OCI-LY1 (cell line): ENCODE data around the gene MCTP2.
A peak's percentile ranks its signal among the peaks of the same experiment; 100 is the strongest.

Source experiments
- H2AFZ ChIP-seq: fragments of 200-600 bp; sonication (generic), shearing (Covaris generic); 2 replicates; pipeline ENCODE4 v1.6.0; 2014; ENCODE audit warnings: antibody characterized with exemption, mild to moderate bottlenecking, low read length
- H3F3A ChIP-seq: fragments of 200-600 bp; sonication (generic), shearing (Covaris generic); 2 replicates; pipeline ENCODE4 v1.6.0; 2014; ENCODE audit warnings: mild to moderate bottlenecking, antibody characterized with exemption, low read length, moderate library complexity; ENCODE audit not compliant: insufficient read depth
- H3K27ac ChIP-seq: fragments of 200-600 bp; sonication (generic); 2 replicates; pipeline ENCODE4 v1.5.1; 2014; ENCODE audit warnings: low read length, mixed run types, mild to moderate bottlenecking, low read depth; ENCODE audit not compliant: poor library complexity, severe bottlenecking
- H3K27me3 ChIP-seq: fragments of 200-600 bp; sonication (generic); 2 replicates; pipeline ENCODE4 v1.6.0; 2014; ENCODE audit warnings: antibody characterized with exemption, mild to moderate bottlenecking, low read length, moderate library complexity; ENCODE audit not compliant: insufficient read depth
- H3K36me3 ChIP-seq: fragments of 200-600 bp; sonication (generic); 2 replicates; pipeline ENCODE4 v1.6.1; 2014; ENCODE audit warnings: mild to moderate bottlenecking, antibody characterized with exemption, low read length, moderate library complexity, mixed read lengths; ENCODE audit not compliant: insufficient read depth
- H3K4me1 ChIP-seq: fragments of 200-600 bp; sonication (generic); 2 replicates; pipeline ENCODE4 v1.5.1; 2014; ENCODE audit warnings: mild to moderate bottlenecking, low read length, moderate library complexity; ENCODE audit not compliant: insufficient read depth, severe bottlenecking
- H3K4me2 ChIP-seq: fragments of 200-600 bp; sonication (generic), shearing (Covaris generic); 2 replicates; pipeline ENCODE4 v1.6.1; 2014; ENCODE audit warnings: low read length
- H3K4me3 ChIP-seq: fragments of 200-600 bp; sonication (generic); 2 replicates; pipeline ENCODE4 v1.5.1; 2014; ENCODE audit warnings: low read length, low read depth, mild to moderate bottlenecking, mixed read lengths; ENCODE audit not compliant: poor library complexity, severe bottlenecking
- H3K79me2 ChIP-seq: fragments of 200-600 bp; shearing (Covaris generic); 2 replicates; pipeline ENCODE4 v1.6.1; 2016; ENCODE audit warnings: mixed run types, low read length, mixed read lengths; ENCODE audit not compliant: insufficient read depth
- H3K9ac ChIP-seq: fragments of 200-600 bp; sonication (generic), shearing (Covaris generic); 2 replicates; pipeline ENCODE4 v1.6.1; 2014; ENCODE audit warnings: mild to moderate bottlenecking, low read length, mixed read lengths
- H3K9me2 ChIP-seq: fragments of 200-600 bp; sonication (generic), shearing (Covaris generic); 2 replicates; pipeline ENCODE4 v1.6.1; 2014; ENCODE audit warnings: low read depth, mild to moderate bottlenecking, low read length, mixed read lengths
- H3K9me3 ChIP-seq: fragments of 200-600 bp; shearing (Covaris generic); 2 replicates; pipeline ENCODE4 v1.6.1; 2014; ENCODE audit warnings: low read length, mixed read lengths
- H4K20me1 ChIP-seq: fragments of 200-600 bp; sonication (generic), shearing (Covaris generic); 2 replicates; pipeline ENCODE4 v1.6.0; 2016; ENCODE audit warnings: mild to moderate bottlenecking, low read length; ENCODE audit not compliant: insufficient read depth
- EZH2 ChIP-seq: fragments of 200-600 bp; sonication (generic), shearing (Covaris generic); IDR thresholded peaks from 2 replicates; pipeline ENCODE4 v1.8.0; 2017; ENCODE audit warnings: borderline replicate concordance, mixed run types, mild to moderate bottlenecking, antibody characterized with exemption, low read length, moderate library complexity, mixed read lengths
- TF ChIP-seq, protein P1 (sequence below): fragments of 200-600 bp; sonication (generic), shearing (Covaris generic); IDR thresholded peaks from 2 replicates; pipeline ENCODE4 v1.5.1; 2017; ENCODE audit warnings: mild to moderate bottlenecking, antibody characterized with exemption, low read length, moderate library complexity, mixed read lengths

The MCTP2 gene

DNA sequence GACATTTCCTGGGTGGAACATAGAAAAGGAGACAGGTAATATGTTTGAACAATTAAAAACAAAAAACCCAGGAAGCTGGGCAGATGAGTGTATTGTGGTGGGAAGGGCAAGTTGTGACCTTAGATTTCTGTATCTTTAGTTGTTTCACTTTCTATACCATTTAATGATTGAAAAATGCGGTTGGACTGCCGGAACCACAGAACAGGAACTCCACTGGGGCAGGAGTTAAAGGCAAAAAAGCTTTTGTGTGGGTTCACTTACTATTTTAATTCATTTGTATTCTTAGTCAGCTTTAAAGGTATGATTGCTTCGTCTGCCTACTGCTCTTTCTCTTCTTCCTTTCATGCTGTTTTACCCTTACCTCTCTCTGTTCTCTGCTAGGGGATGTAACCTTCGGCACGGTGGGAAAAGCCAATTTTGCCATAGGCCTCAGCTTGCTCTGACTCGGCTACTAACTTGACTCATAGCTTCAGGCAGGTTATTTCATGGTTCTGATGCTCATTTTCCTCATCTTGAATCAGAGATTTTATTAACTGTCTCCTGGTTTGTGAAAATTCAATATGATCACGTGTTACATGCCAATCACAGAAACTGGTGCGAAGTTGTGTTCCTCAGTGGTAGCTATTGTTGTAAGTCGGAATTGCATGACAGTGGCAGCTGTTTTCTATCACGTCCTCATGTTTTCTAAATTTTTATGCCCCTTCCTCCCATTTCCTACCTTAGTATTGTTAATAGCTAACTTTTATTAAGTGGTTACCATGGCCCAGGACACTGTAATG lies 1.6 kb upstream of the MCTP2 start:
- TF ChIP-seq, protein P1, sequence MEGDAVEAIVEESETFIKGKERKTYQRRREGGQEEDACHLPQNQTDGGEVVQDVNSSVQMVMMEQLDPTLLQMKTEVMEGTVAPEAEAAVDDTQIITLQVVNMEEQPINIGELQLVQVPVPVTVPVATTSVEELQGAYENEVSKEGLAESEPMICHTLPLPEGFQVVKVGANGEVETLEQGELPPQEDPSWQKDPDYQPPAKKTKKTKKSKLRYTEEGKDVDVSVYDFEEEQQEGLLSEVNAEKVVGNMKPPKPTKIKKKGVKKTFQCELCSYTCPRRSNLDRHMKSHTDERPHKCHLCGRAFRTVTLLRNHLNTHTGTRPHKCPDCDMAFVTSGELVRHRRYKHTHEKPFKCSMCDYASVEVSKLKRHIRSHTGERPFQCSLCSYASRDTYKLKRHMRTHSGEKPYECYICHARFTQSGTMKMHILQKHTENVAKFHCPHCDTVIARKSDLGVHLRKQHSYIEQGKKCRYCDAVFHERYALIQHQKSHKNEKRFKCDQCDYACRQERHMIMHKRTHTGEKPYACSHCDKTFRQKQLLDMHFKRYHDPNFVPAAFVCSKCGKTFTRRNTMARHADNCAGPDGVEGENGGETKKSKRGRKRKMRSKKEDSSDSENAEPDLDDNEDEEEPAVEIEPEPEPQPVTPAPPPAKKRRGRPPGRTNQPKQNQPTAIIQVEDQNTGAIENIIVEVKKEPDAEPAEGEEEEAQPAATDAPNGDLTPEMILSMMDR = no peak
- TF ChIP-seq EZH2 = no peak
- peak overlapping the region; percentile 83 for H3K4me2 ChIP-seq
- no peaks in the 10 kb centered on the region for H3K27me3 ChIP-seq
- no peaks in the 10 kb centered on the region for H3K9me2 ChIP-seq
- H2AFZ ChIP-seq = no peak overlapping the region; the same call in 1 of the 2 replicates
- peak overlapping the region; percentile 74 for H3K4me3 ChIP-seq
- no peaks in the 10 kb centered on the region for H3F3A ChIP-seq
- no peak overlapping the region for H3K27ac ChIP-seq
- no peaks in the 10 kb centered on the region for H4K20me1 ChIP-seq
- peaks cover 42% of the 10 kb centered on the region for H3K4me1 ChIP-seq
- H3K36me3 ChIP-seq = no peaks in the 10 kb centered on the region
- no peak overlapping the region; the same call in 1 of the 2 replicates for H3K9ac ChIP-seq
- peaks cover 20% of the 10 kb centered on the region for H3K79me2 ChIP-seq
- no peaks in the 10 kb centered on the region for H3K9me3 ChIP-seq

DNA sequence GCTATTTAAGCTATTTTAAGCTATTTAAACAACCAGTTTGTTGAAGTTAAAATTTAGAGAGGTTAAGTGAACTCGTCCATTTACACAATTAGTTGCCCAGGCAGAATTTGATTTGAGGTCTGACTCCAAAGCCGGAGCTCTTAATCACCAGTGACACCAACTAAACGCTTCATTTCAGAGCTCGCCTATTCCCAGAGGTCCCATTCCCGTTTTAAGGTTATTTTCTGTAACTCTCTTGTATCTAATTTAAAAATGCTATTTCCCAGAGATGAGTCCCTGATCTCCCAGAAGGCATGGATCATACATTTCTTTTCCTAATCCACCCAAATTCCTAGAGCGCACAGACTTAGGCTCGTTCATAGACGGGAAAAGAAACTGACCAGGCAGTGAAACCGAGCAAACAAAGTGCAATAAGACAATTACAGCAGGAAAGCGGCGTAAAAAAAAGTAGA lies 904 bp upstream of the MCTP2 start:
- H3K9me2 ChIP-seq = no peaks in the 10 kb centered on the region
- H2AFZ ChIP-seq = no peak overlapping the region
- no peaks in the 10 kb centered on the region for H3K27me3 ChIP-seq
- peak overlapping the region; percentile 74 for H3K4me3 ChIP-seq
- H3K4me2 ChIP-seq = peak overlapping the region; percentile 83
- H3K4me1 ChIP-seq = peaks cover 49% of the 10 kb centered on the region
- TF ChIP-seq, protein P1 = no peak
- TF ChIP-seq EZH2 = no peak
- H3K27ac ChIP-seq = peak overlapping the region; percentile 44
- H3K9ac ChIP-seq = peak overlapping the region; percentile 73
- peaks cover 21% of the 10 kb centered on the region for H3K79me2 ChIP-seq
- no peaks in the 10 kb centered on the region for H3F3A ChIP-seq
- no peaks in the 10 kb centered on the region for H3K36me3 ChIP-seq
- no peaks in the 10 kb centered on the region for H4K20me1 ChIP-seq
- H3K9me3 ChIP-seq = no peaks in the 10 kb centered on the region

DNA sequence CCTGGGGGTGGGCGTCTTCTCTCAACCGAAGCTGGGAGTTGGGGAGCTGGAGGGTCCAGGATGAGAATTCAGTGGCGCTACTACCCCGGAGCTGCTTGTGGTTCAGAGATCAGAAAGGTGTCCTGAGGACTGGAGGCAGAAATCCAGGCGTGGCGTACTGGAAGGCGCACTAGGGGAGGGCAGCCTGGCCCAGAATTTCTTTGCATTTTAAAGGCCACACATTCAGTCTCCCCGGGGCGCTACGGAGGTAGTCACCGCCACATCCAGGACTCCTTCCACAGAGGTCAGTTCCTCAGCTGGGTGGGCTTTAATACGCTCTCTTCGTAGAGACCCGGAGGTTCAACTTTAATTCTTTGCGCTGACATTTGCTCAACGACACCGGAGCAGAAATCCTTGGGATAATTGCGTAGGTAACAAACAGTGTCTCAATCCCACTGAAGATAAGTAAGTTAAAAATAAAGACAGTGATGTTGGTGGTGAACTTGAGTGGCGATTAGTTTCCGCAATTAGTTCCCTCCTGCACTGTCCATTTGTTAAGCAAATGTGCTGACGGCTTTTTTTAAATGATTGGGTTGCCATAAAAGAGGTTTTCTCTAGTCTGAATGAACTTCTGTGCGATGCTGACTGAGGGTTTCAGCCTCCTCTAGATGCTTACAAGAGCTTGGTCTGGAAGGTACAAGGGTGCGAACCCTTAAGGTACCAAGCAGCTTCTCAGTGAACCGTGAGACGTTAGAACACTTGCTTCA lies 535 bp downstream of the MCTP2 start:
- Histone ChIP-seq H3K9me2 (no peaks in the 10 kb centered on the region), H3K27me3 (no peaks in the 10 kb centered on the region), H3K27ac (peak overlapping the region; percentile 86), H4K20me1 (no peaks in the 10 kb centered on the region), H3K4me2 (peak overlapping the region; percentile 83), H3F3A (no peaks in the 10 kb centered on the region), H2AFZ (no peak overlapping the region), H3K4me1 (peaks cover 64% of the 10 kb centered on the region), H3K4me3 (peak overlapping the region; percentile 74), H3K9me3 (no peaks in the 10 kb centered on the region), H3K36me3 (no peaks in the 10 kb centered on the region), H3K9ac (peak overlapping the region; percentile 73), H3K79me2 (peaks cover 29% of the 10 kb centered on the region)
- TF ChIP-seq, protein P1 = no peak
